ENCODE measurements around the gene CBX4.
A peak's percentile ranks its signal among the peaks of the same experiment; 100 is the strongest.

The CBX4 gene

DNA sequence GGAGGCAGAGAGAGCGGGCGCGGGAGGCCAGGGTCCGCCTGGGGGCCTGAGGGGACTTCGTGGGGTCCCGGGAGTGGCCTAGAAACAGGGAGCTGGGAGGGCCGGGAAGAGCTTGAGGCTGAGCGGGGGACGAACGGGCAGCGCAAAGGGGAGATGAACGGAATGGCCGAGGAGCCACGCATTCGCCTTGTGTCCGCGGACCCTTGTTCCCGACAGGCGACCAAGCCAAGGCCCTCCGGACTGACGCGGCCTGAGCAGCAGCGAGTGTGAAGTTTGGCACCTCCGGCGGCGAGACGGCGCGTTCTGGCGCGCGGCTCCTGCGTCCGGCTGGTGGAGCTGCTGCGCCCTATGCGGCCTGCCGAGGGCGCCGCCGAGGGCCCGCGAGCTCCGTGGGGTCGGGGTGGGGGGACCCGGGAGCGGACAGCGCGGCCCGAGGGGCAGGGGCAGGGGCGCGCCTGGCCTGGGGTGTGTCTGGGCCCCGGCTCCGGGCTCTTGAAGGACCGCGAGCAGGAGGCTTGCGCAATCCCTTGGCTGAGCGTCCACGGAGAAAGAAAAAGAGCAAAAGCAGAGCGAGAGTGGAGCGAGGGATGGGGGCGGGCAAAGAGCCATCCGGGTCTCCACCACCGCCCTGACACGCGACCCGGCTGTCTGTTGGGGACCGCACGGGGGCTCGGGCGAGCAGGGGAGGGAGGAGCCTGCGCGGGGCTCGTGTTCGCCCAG is 1.2 kb upstream of the CBX4 start:
- peak; percentile 5; the same call in 2 of the 3 replicates for ATAC-seq
- TF ChIP-seq, protein P1, sequence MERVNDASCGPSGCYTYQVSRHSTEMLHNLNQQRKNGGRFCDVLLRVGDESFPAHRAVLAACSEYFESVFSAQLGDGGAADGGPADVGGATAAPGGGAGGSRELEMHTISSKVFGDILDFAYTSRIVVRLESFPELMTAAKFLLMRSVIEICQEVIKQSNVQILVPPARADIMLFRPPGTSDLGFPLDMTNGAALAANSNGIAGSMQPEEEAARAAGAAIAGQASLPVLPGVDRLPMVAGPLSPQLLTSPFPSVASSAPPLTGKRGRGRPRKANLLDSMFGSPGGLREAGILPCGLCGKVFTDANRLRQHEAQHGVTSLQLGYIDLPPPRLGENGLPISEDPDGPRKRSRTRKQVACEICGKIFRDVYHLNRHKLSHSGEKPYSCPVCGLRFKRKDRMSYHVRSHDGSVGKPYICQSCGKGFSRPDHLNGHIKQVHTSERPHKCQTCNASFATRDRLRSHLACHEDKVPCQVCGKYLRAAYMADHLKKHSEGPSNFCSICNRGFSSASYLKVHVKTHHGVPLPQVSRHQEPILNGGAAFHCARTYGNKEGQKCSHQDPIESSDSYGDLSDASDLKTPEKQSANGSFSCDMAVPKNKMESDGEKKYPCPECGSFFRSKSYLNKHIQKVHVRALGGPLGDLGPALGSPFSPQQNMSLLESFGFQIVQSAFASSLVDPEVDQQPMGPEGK (CRISPR knock-in tag; IDR thresholded peaks at IDR 0.05; ENCODE audit: borderline replicate concordance): no peak
- TF ChIP-seq ARNTL (CRISPR knock-in tag; IDR thresholded peaks at IDR 0.05; ENCODE audit: borderline replicate concordance, low read depth) (no peak), ZNF70 (CRISPR knock-in tag; IDR thresholded peaks at IDR 0.05) (no peak), ZFP3 (CRISPR knock-in tag; IDR thresholded peaks at IDR 0.05) (no peak), ZFP30 (CRISPR knock-in tag; IDR thresholded peaks at IDR 0.05) (no peak), BACH2 (CRISPR knock-in tag; IDR thresholded peaks at IDR 0.05; ENCODE audit: borderline replicate concordance) (no peak), PPARA (CRISPR knock-in tag; IDR thresholded peaks at IDR 0.05; ENCODE audit: borderline replicate concordance) (no peak), ESRRG (CRISPR knock-in tag; IDR thresholded peaks at IDR 0.05) (no peak)
- TF ChIP-seq, protein P2, sequence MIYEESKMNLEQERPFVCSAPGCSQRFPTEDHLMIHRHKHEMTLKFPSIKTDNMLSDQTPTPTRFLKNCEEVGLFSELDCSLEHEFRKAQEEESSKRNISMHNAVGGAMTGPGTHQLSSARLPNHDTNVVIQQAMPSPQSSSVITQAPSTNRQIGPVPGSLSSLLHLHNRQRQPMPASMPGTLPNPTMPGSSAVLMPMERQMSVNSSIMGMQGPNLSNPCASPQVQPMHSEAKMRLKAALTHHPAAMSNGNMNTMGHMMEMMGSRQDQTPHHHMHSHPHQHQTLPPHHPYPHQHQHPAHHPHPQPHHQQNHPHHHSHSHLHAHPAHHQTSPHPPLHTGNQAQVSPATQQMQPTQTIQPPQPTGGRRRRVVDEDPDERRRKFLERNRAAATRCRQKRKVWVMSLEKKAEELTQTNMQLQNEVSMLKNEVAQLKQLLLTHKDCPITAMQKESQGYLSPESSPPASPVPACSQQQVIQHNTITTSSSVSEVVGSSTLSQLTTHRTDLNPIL (CRISPR knock-in tag; IDR thresholded peaks at IDR 0.05; ENCODE audit: low read depth): no peak

DNA sequence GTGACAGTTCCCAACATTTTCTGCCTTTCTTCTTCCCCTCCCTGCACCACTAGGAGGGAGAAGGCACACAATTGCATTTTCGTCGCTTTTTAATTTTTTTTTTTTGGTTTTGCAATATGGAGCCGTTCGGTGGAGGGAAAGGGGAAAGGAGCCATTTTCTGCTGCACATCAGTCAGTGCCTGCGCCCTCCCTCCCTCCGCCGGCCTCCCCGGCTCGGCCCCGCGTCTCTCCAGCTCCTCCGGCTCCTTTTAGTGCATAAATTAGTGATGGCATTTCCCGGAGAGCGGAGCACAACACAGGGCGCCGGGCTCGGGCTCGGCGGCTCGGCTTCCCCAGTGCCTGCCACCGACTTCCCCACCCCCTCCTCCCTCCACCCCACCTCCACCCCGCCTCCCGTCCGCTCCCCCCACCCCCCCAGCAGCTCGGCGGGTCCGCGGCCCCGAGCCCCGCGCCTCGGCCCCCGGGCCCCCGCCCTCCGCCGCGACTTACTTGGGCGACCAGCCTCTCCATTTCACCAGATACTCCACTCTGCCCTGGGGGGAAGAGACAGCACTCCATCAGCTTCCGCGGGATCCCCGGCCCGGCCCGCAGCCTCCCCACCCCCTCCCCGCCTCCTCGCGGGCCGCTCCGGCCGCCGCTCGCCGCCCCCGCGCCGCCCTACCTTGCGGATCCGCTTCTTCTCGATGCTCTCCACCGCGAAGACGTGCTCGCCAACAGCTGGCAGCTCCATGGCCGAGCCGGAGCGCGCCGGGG is 542 bp downstream of the CBX4 start:
- TF ChIP-seq CSDC2 (CRISPR knock-in tag; IDR thresholded peaks at IDR 0.05) (no peak), ESRRG (CRISPR knock-in tag; IDR thresholded peaks at IDR 0.05) (no peak), BACH2 (CRISPR knock-in tag; IDR thresholded peaks at IDR 0.05; ENCODE audit: borderline replicate concordance) (no peak), ARNTL (CRISPR knock-in tag; IDR thresholded peaks at IDR 0.05; ENCODE audit: borderline replicate concordance, low read depth) (no peak), RARB (CRISPR knock-in tag; IDR thresholded peaks at IDR 0.05) (no peak)
- TF ChIP-seq, protein P1 (CRISPR knock-in tag; IDR thresholded peaks at IDR 0.05; ENCODE audit: borderline replicate concordance): no peak
- TF ChIP-seq, protein P3, sequence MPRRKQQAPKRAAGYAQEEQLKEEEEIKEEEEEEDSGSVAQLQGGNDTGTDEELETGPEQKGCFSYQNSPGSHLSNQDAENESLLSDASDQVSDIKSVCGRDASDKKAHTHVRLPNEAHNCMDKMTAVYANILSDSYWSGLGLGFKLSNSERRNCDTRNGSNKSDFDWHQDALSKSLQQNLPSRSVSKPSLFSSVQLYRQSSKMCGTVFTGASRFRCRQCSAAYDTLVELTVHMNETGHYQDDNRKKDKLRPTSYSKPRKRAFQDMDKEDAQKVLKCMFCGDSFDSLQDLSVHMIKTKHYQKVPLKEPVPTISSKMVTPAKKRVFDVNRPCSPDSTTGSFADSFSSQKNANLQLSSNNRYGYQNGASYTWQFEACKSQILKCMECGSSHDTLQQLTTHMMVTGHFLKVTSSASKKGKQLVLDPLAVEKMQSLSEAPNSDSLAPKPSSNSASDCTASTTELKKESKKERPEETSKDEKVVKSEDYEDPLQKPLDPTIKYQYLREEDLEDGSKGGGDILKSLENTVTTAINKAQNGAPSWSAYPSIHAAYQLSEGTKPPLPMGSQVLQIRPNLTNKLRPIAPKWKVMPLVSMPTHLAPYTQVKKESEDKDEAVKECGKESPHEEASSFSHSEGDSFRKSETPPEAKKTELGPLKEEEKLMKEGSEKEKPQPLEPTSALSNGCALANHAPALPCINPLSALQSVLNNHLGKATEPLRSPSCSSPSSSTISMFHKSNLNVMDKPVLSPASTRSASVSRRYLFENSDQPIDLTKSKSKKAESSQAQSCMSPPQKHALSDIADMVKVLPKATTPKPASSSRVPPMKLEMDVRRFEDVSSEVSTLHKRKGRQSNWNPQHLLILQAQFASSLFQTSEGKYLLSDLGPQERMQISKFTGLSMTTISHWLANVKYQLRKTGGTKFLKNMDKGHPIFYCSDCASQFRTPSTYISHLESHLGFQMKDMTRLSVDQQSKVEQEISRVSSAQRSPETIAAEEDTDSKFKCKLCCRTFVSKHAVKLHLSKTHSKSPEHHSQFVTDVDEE (CRISPR knock-in tag; IDR thresholded peaks at IDR 0.05): no peak
- TF ChIP-seq, protein P4, sequence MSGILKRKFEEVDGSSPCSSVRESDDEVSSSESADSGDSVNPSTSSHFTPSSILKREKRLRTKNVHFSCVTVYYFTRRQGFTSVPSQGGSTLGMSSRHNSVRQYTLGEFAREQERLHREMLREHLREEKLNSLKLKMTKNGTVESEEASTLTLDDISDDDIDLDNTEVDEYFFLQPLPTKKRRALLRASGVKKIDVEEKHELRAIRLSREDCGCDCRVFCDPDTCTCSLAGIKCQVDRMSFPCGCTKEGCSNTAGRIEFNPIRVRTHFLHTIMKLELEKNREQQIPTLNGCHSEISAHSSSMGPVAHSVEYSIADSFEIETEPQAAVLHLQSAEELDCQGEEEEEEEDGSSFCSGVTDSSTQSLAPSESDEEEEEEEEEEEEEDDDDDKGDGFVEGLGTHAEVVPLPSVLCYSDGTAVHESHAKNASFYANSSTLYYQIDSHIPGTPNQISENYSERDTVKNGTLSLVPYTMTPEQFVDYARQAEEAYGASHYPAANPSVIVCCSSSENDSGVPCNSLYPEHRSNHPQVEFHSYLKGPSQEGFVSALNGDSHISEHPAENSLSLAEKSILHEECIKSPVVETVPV (CRISPR knock-in tag; IDR thresholded peaks at IDR 0.05): no peak
- peak; percentile 37 for ATAC-seq

DNA sequence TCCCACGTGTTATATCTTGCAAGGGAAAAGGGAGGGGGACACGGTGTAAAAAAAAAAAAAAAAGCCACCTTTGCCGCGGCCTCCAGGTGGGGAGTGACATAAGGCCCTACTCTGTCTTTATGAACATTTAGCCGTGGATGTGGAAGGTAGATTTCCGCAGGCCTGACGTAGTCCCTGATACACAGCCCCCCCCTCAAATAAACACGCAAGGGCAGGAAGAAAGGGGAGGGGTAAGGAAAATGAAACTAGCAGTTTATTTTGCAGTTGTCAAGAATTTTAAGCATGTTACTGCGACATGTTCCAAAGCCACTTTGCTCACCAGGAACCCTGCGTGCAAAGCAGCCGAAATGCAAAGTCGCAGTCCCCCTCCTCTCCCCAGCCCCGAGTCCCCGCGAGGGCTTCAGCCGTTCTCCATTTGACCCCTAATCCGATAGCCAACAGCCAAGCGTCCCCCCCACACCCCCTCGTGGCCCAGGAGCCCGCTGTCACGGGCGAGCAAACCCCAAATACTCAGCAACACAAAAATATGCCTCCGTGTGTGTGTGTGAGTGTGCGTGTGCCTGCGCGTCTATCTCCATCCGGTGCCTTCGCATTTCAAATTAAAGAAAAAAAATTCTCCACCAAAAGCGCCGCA is 1.2 kb downstream of the CBX4 start:
- TF ChIP-seq ESRRG (CRISPR knock-in tag; IDR thresholded peaks at IDR 0.05): no peak
- TF ChIP-seq ZFP30 (CRISPR knock-in tag; IDR thresholded peaks at IDR 0.05): no peak
- TF ChIP-seq BACH2 (CRISPR knock-in tag; IDR thresholded peaks at IDR 0.05; ENCODE audit: borderline replicate concordance): no peak
- TF ChIP-seq, protein P2 (CRISPR knock-in tag; IDR thresholded peaks at IDR 0.05; ENCODE audit: low read depth): no peak
- TF ChIP-seq, protein P3 (CRISPR knock-in tag; IDR thresholded peaks at IDR 0.05): no peak
- no peak for TF ChIP-seq ZNF565 (CRISPR knock-in tag; conservative IDR thresholded peaks at IDR 0.05; ENCODE audit: low read depth)
- TF ChIP-seq PPARA (CRISPR knock-in tag; IDR thresholded peaks at IDR 0.05; ENCODE audit: borderline replicate concordance): no peak
- TF ChIP-seq OSR1 (CRISPR knock-in tag; IDR thresholded peaks at IDR 0.05): no peak
- TF ChIP-seq ZFP3 (CRISPR knock-in tag; IDR thresholded peaks at IDR 0.05): no peak
- TF ChIP-seq, protein P4 (CRISPR knock-in tag; IDR thresholded peaks at IDR 0.05): no peak
- TF ChIP-seq CSDC2 (CRISPR knock-in tag; IDR thresholded peaks at IDR 0.05): no peak
- TF ChIP-seq ZC3H10 (CRISPR knock-in tag; IDR thresholded peaks at IDR 0.05): no peak
- no peak for TF ChIP-seq ARNTL (CRISPR knock-in tag; IDR thresholded peaks at IDR 0.05; ENCODE audit: borderline replicate concordance, low read depth)
- ATAC-seq: peak; percentile 2

Data from SK-N-SH treated with all-trans-retinoic acid at 6 μM for 48 hours (cell line).